DMS153 treated with DMSO at 0.1 percent for 48 hours (cell line): ENCODE results near the gene BLNK.
A peak's percentile ranks its signal among the peaks of the same experiment; 100 is the strongest.
"Not testable (repeated sequence)": the region's sequence is repeated elsewhere in the genome, so short reads cannot be mapped to it uniquely, and the experiment has no call there.

Experiments
- DNase-seq: peaks from one replicate; lab custom pipeline; 2025; ENCODE audit not compliant: unreplicated experiment; lab: John Stamatoyannopoulos, UW

The BLNK gene

GRCh38 chr10:96271016-96271815 is at the start of gene BLNK:
BLNK (minus strand) TSS chr10:96271569; CDS start chr10:96271398, 171 bp downstream.
- DNase-seq: no peak

- DNase-seq: no peak
These were observed 48.5 kb upstream of the BLNK start for GRCh38 chr10:96319754-96320474.

DNA sequence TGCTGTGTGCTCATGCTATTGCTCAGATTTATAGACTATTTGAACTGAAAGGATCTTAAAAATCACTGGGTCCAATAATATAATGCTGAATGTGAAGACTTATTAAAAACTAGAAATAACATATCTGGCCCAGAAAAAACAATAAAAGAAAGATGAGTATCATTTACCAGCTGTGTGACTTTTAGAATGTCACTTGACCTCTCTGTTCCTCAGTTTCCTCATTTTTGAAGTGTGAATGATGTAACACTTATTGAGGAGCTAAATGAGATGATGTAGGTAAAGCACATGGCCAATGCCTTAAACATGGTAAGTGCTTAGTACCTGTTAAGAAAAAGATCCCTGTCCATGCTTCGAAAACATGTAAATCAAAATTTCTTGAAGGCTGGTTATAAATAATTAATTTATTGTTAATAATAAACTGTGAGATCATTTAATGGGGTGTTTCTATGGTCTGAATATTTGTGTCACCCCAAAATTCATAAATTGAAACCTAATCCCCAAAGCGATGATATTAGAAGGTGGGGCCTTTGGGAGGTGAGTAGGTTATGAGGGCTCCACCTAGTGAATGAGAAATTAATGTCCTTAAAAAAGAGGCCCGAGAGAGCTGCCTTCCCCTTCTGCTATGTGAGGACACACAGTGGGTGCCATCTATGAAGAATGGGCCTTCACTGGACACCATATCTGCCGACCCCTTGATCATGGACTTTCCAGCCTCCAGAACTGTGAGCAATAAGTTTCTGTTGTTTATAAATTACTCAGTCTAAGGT is 45.9 kb upstream of the BLNK start:
- no peak for DNase-seq

- no peak for DNase-seq
These were observed 42.0 kb upstream of the BLNK start for GRCh38 chr10:96313344-96313743.

DNA sequence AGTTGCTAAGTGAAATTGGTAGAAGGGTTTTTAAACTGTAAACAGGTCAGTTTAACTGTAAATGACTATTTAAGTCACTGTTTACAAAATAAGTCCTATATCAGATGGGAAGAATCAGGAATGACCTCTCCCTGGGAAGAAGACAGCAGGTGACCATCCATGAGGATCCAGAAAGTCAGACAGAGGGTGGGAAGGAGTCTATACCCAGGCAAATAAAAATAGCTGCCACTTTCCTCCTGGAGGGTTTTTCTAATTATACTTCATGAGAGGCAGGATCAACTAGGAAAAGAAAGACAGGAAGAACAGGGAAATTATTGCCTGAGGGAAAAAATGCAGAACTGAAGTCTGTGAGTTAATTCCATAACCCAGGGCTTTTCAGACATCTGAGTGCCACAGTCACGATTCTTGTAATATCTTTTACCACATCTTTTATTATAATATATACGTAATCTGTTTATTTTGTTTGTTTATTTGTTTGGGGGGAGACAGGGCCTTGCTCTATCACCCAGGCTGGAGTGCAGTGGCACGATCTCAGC is 39.9 kb upstream of the BLNK start:
- no peak for DNase-seq

DNA sequence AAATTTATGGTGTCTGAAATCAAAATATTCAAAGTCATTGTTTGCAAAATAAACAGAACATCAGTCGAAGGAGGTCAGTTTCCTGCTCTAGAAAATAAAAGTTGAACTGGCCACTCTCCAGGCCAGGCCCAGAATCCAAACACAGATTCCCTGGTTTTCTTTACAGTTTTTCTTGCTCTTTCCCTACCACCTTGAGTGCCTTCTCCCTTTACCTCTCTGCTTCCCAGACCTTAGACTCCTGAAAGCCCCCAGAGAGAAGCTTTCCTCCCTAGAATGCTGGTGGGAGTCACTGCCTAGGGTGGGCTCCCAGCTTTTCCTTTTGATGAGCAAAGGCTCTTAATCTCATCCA is 38.9 kb upstream of the BLNK start:
- no peak for DNase-seq

DNA sequence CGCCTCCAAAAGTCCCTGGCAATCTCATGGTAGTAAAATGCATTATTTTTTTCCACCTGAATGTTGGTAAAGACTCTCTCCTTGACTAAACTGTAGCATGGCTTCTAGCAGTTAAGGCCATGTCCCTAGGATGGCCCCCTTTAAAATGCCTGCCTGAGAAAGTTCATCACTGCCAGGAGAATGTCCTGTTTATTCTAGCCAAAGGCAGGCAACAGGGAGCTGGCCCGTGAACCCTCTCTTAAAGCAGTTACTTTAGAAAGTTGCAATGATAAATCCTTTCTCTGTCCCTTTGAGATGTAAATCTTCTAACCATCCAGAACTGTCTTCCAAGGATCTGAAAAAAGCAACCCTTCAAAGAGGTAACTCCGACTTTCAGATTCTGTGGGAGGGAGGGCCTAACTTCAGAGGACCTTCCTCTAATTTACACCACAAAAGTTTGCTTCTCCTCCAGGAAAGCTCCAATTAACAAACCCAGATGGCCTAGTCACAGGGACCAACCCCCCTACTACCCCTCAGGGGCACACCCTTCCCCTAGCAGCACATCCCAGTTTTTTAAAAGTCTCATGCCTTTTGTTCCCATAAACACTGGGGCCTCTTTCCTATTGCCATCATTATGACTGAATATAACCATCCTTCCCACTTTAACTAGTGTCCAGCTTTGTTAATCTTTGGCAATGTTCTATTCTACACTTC is 38.4 kb upstream of the BLNK start:
- DNase-seq: no peak

DNA sequence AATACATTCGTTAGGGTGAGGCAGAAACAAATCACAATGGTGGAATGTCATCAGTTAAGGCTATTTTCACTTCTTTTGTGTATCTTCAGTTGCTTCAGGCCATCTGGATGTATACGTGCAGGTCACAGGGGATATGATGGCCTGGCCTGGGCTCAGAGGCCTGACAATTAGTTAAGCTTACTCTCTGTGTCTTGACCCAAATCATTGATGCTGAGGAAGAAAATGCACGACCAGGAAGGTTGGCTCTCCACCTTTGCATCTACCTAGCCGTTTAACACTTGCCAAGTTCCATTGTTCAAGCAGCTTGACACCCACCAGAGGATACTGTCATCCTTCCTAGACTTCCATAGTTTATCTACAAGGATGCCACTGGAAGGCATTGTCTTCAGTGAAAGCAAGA is 37.5 kb upstream of the BLNK start:
- not testable (repeated sequence) for DNase-seq

GRCh38 chr10:96306516-96306915 is 35.1 kb upstream of the BLNK start:
- DNase-seq: no peak

- no peak for DNase-seq
These were observed 33.6 kb upstream of the BLNK start for GRCh38 chr10:96305019-96305418.

- no peak for DNase-seq
These were observed 32.9 kb upstream of the BLNK start, which contains the start of gene DNTT for GRCh38 chr10:96304230-96304629. DNTT (plus strand) TSS chr10:96304434; CDS start chr10:96304498, 64 bp downstream.

DNA sequence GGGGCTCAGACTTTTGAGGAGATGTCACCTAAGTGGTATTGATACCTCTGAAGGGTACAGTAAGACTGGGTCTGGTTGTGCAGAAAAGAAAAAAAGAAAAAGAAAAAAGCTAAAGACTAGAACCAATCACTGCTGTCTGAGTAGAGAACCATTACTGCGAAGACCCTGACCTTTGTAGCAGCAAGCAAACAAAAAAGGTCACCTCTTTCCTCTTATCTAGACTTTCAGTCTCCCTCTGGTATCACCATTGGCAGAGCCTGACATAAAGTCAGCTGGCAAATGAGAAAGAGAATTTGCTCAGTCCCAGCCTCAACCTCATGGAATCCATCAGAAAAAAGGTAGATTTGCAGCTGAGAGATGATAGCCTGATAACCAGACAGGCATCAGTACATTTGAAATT is 30.2 kb upstream of the BLNK start:
- no peak for DNase-seq

GRCh38 chr10:96299383-96299782 is 28.0 kb upstream of the BLNK start:
- DNase-seq: no peak

DNA sequence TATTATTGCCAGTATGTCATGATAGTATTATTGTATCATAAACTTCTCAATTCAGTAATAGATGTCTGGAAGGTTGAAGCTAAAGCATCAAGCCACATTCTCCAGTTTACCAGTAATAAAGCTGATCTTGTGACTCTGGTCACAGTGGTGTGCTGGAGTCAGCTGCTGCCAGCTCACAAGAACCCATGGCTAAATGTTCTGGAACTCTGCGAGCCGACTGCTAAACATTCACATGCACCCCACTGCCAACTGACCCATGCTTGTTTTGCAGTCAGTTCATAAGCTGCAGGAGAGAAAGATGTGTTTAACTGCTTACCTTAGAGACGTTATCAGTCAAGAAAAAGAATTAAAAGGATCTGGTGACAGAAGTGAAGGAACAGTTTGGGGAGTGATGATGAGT is 27.0 kb upstream of the BLNK start:
- DNase-seq: no peak

GRCh38 chr10:96297486-96297885 is 26.1 kb upstream of the BLNK start:
- no peak for DNase-seq

- no peak for DNase-seq
These were observed 24.1 kb upstream of the BLNK start for GRCh38 chr10:96295475-96295874.

- DNase-seq: peak; percentile 24
These were observed 21.9 kb upstream of the BLNK start for GRCh38 chr10:96292971-96293920.

- no peak for DNase-seq
These were observed 19.2 kb upstream of the BLNK start for GRCh38 chr10:96290368-96291133.
